ENCODE results near the gene CWC27.
"Not testable (repeated sequence)": the region's sequence is repeated elsewhere in the genome, so short reads cannot be mapped to it uniquely, and the experiment has no call there.

CWC27 gene

GRCh38 chr5:64925123-64925522 is 156.4 kb downstream of the CWC27 start:
- H3K9me3 ChIP-seq (ENCODE audit: insufficient read depth, low read depth, low read length), result peaks cover 5% of the 10 kb centered on the region; the same call in 1 of the 2 replicates
- no peaks in the 10 kb centered on the region for H3K36me3 ChIP-seq (ENCODE audit: insufficient read depth, low read depth, low read length)
- no peaks in the 10 kb centered on the region for H3K27me3 ChIP-seq (ENCODE audit: insufficient read depth, low read length)
- H3K27ac ChIP-seq (ENCODE audit: low read length), result no peak overlapping the region
- H3K4me3 ChIP-seq (ENCODE audit: low read length), result no peak overlapping the region
- H3K4me1 ChIP-seq (ENCODE audit: insufficient read depth, low read length), result peaks cover 3% of the 10 kb centered on the region; the same call in 1 of the 2 replicates
- H3K9ac ChIP-seq (ENCODE audit: low read depth, low read length), result no peak overlapping the region

- Histone ChIP-seq H3K27me3 (ENCODE audit: insufficient read depth, low read length) (no peaks in the 10 kb centered on the region), H3K4me1 (ENCODE audit: insufficient read depth, low read length) (no peaks in the 10 kb centered on the region), H3K9me3 (ENCODE audit: insufficient read depth, low read depth, low read length) (no peaks in the 10 kb centered on the region), H3K9ac (ENCODE audit: low read depth, low read length) (no peak overlapping the region), H3K4me3 (ENCODE audit: low read length) (no peak overlapping the region), H3K27ac (ENCODE audit: low read length) (no peak overlapping the region), H3K36me3 (ENCODE audit: insufficient read depth, low read depth, low read length) (no peaks in the 10 kb centered on the region)
These were observed 161.1 kb downstream of the CWC27 start for GRCh38 chr5:64929833-64930232.

- no peak overlapping the region for H3K4me3 ChIP-seq (ENCODE audit: low read length)
- H3K27ac ChIP-seq (ENCODE audit: low read length), result no peak overlapping the region
These were observed 162.1 kb downstream of the CWC27 start for GRCh38 chr5:64930672-64931318.

GRCh38 chr5:64939422-64939771 is 170.7 kb downstream of the CWC27 start:
- H3K27ac ChIP-seq (ENCODE audit: low read length); H3K27me3 ChIP-seq (ENCODE audit: insufficient read depth, low read length); H3K9ac ChIP-seq (ENCODE audit: low read depth, low read length); H3K4me1 ChIP-seq (ENCODE audit: insufficient read depth, low read length); H3K36me3 ChIP-seq (ENCODE audit: insufficient read depth, low read depth, low read length); H3K9me3 ChIP-seq (ENCODE audit: insufficient read depth, low read depth, low read length): not testable (repeated sequence)
- H3K4me3 ChIP-seq (ENCODE audit: low read length), result peak overlapping the region; percentile 28; the same call in 1 of the 2 replicates

More at GRCh38 chr5:64930672-64931318, 162.1 kb downstream of the CWC27 start:
- no peaks in the 10 kb centered on the region for H3K27me3 ChIP-seq (ENCODE audit: insufficient read depth, low read length)
- no peaks in the 10 kb centered on the region for H3K36me3 ChIP-seq (ENCODE audit: insufficient read depth, low read depth, low read length)
- no peaks in the 10 kb centered on the region for H3K4me1 ChIP-seq (ENCODE audit: insufficient read depth, low read length)
- H3K9me3 ChIP-seq (ENCODE audit: insufficient read depth, low read depth, low read length), result no peaks in the 10 kb centered on the region
- no peak overlapping the region for H3K9ac ChIP-seq (ENCODE audit: low read depth, low read length)

GRCh38 chr5:64939772-64940510 is 171.2 kb downstream of the CWC27 start:
- H3K4me1 ChIP-seq (ENCODE audit: insufficient read depth, low read length), result peaks cover 4% of the 10 kb centered on the region; the same call in 1 of the 2 replicates
- H3K27me3 ChIP-seq (ENCODE audit: insufficient read depth, low read length), result no peaks in the 10 kb centered on the region
- H3K27ac ChIP-seq (ENCODE audit: low read length), result no peak overlapping the region
- H3K36me3 ChIP-seq (ENCODE audit: insufficient read depth, low read depth, low read length), result no peaks in the 10 kb centered on the region
- no peak overlapping the region for H3K9ac ChIP-seq (ENCODE audit: low read depth, low read length)
- no peaks in the 10 kb centered on the region for H3K9me3 ChIP-seq (ENCODE audit: insufficient read depth, low read depth, low read length)
- H3K4me3 ChIP-seq (ENCODE audit: low read length), result peak overlapping the region; percentile 28; the same call in 1 of the 2 replicates

- H3K4me3 ChIP-seq (ENCODE audit: low read length), result no peak overlapping the region
- H3K27me3 ChIP-seq (ENCODE audit: insufficient read depth, low read length), result no peaks in the 10 kb centered on the region
- peaks cover 4% of the 10 kb centered on the region; the same call in 1 of the 2 replicates for H3K4me1 ChIP-seq (ENCODE audit: insufficient read depth, low read length)
- no peaks in the 10 kb centered on the region for H3K9me3 ChIP-seq (ENCODE audit: insufficient read depth, low read depth, low read length)
- H3K27ac ChIP-seq (ENCODE audit: low read length), result no peak overlapping the region
- H3K36me3 ChIP-seq (ENCODE audit: insufficient read depth, low read depth, low read length), result no peaks in the 10 kb centered on the region
- no peak overlapping the region for H3K9ac ChIP-seq (ENCODE audit: low read depth, low read length)
These were observed 173.7 kb downstream of the CWC27 start for GRCh38 chr5:64942460-64942859.

- peaks cover 3% of the 10 kb centered on the region; the same call in 1 of the 2 replicates for H3K4me1 ChIP-seq (ENCODE audit: insufficient read depth, low read length)
- no peak overlapping the region for H3K9ac ChIP-seq (ENCODE audit: low read depth, low read length)
- H3K4me3 ChIP-seq (ENCODE audit: low read length), result no peak overlapping the region
- H3K9me3 ChIP-seq (ENCODE audit: insufficient read depth, low read depth, low read length), result no peaks in the 10 kb centered on the region
- H3K27me3 ChIP-seq (ENCODE audit: insufficient read depth, low read length), result no peaks in the 10 kb centered on the region
- H3K36me3 ChIP-seq (ENCODE audit: insufficient read depth, low read depth, low read length), result no peaks in the 10 kb centered on the region
- H3K27ac ChIP-seq (ENCODE audit: low read length), result no peak overlapping the region
These were observed 176.1 kb downstream of the CWC27 start for GRCh38 chr5:64944868-64945267.

GRCh38 chr5:64947031-64947430 is 178.3 kb downstream of the CWC27 start:
- Histone ChIP-seq H3K9me3 (ENCODE audit: insufficient read depth, low read depth, low read length) (no peaks in the 10 kb centered on the region), H3K4me1 (ENCODE audit: insufficient read depth, low read length) (no peaks in the 10 kb centered on the region), H3K27me3 (ENCODE audit: insufficient read depth, low read length) (no peaks in the 10 kb centered on the region), H3K9ac (ENCODE audit: low read depth, low read length) (no peak overlapping the region), H3K27ac (ENCODE audit: low read length) (no peak overlapping the region), H3K36me3 (ENCODE audit: insufficient read depth, low read depth, low read length) (no peaks in the 10 kb centered on the region), H3K4me3 (ENCODE audit: low read length) (no peak overlapping the region)

GRCh38 chr5:64947801-64948200 is 179.1 kb downstream of the CWC27 start:
- no peaks in the 10 kb centered on the region for H3K4me1 ChIP-seq (ENCODE audit: insufficient read depth, low read length)
- no peaks in the 10 kb centered on the region for H3K9me3 ChIP-seq (ENCODE audit: insufficient read depth, low read depth, low read length)
- no peak overlapping the region for H3K27ac ChIP-seq (ENCODE audit: low read length)
- no peak overlapping the region for H3K4me3 ChIP-seq (ENCODE audit: low read length)
- H3K36me3 ChIP-seq (ENCODE audit: insufficient read depth, low read depth, low read length), result no peaks in the 10 kb centered on the region
- H3K9ac ChIP-seq (ENCODE audit: low read depth, low read length), result no peak overlapping the region
- H3K27me3 ChIP-seq (ENCODE audit: insufficient read depth, low read length), result no peaks in the 10 kb centered on the region

GRCh38 chr5:64949331-64949730 is 180.6 kb downstream of the CWC27 start:
- Histone ChIP-seq H3K9me3 (ENCODE audit: insufficient read depth, low read depth, low read length) (no peaks in the 10 kb centered on the region), H3K4me3 (ENCODE audit: low read length) (no peak overlapping the region), H3K9ac (ENCODE audit: low read depth, low read length) (no peak overlapping the region), H3K4me1 (ENCODE audit: insufficient read depth, low read length) (no peaks in the 10 kb centered on the region), H3K27ac (ENCODE audit: low read length) (no peak overlapping the region), H3K36me3 (ENCODE audit: insufficient read depth, low read depth, low read length) (no peaks in the 10 kb centered on the region), H3K27me3 (ENCODE audit: insufficient read depth, low read length) (no peaks in the 10 kb centered on the region)

- H3K27me3 ChIP-seq (ENCODE audit: insufficient read depth, low read length), result no peaks in the 10 kb centered on the region
- H3K9ac ChIP-seq (ENCODE audit: low read depth, low read length), result no peak overlapping the region
- H3K9me3 ChIP-seq (ENCODE audit: insufficient read depth, low read depth, low read length), result no peaks in the 10 kb centered on the region
- H3K36me3 ChIP-seq (ENCODE audit: insufficient read depth, low read depth, low read length), result no peaks in the 10 kb centered on the region
- H3K4me3 ChIP-seq (ENCODE audit: low read length), result no peak overlapping the region
- no peaks in the 10 kb centered on the region for H3K4me1 ChIP-seq (ENCODE audit: insufficient read depth, low read length)
- no peak overlapping the region for H3K27ac ChIP-seq (ENCODE audit: low read length)
These were observed 184.4 kb downstream of the CWC27 start for GRCh38 chr5:64952951-64953673.

All from iPS-20b (cell line).